ENCODE results near the gene PPP3R2.
"Not testable (repeated sequence)": the region's sequence is repeated elsewhere in the genome, so short reads cannot be mapped to it uniquely, and the experiment has no call there.

GRCh38 chr9:101590074-101590473 lies 4.7 kb downstream of the PPP3R2 start:
- not testable (repeated sequence) for TF ChIP-seq CTCF (IDR thresholded peaks at IDR 0.05; ENCODE audit: low read length); EZH2 (IDR thresholded peaks at IDR 0.05; ENCODE audit: borderline replicate concordance, low read length)
